Fibroblast of mammary gland (primary cell): ENCODE measurements around the gene HGS.

Source experiments
- DNase-seq: peaks from one replicate; pipeline ENCODE4 v3.0.0-alpha.2; 2010; ENCODE audit warnings: low read depth
- H3K4me3 ChIP-seq: 2 replicates; pipeline ENCODE4 v1.5.1; 2011; ENCODE audit warnings: low read depth, mild to moderate bottlenecking, low read length, moderate library complexity; ENCODE audit not compliant: control insufficient read depth
- CTCF ChIP-seq: conservative IDR thresholded peaks from 2 replicates; pipeline ENCODE4 v1.5.1; 2011; ENCODE audit warnings: low read depth, low read length, inconsistent platforms; ENCODE audit not compliant: control insufficient read depth, insufficient read depth

HGS gene

GRCh38 chr17:81717766-81718089, 33.9 kb downstream of the HGS start:
- H3K4me3 ChIP-seq, result no peak overlapping the region
- no peak for TF ChIP-seq CTCF
- no peak for DNase-seq

GRCh38 chr17:81719410-81720266, 35.8 kb downstream of the HGS start:
- no peak overlapping the region for H3K4me3 ChIP-seq
- no peak for TF ChIP-seq CTCF
- no peak for DNase-seq

GRCh38 chr17:81720267-81721071, 36.7 kb downstream of the HGS start:
- DNase-seq, result no peak
- no peak for TF ChIP-seq CTCF
- H3K4me3 ChIP-seq, result no peak overlapping the region

- TF ChIP-seq CTCF, result no peak
- no peak overlapping the region for H3K4me3 ChIP-seq
- peak; percentile 39 for DNase-seq
These were observed 38.6 kb downstream of the HGS start for GRCh38 chr17:81722184-81723120.

- no peak for TF ChIP-seq CTCF
- no peak overlapping the region for H3K4me3 ChIP-seq
- no peak for DNase-seq
These were observed 39.9 kb downstream of the HGS start for GRCh38 chr17:81723651-81724209.

- no peak overlapping the region for H3K4me3 ChIP-seq
- no peak for TF ChIP-seq CTCF
- no peak for DNase-seq
These were observed 41.6 kb downstream of the HGS start for GRCh38 chr17:81725439-81725838.
